HepG2 (cell line): Measurements from ENCODE around the gene SLC15A5. TPM values are rescaled to one million over a fixed set of nuclear protein-coding genes. Genes with fewer than 3 reads are reported as not detected.

Experiments
- ATAC-seq: fragments of 200-7000 bp; cut with Tn5 transposase; 3 replicates; pipeline ENCODE4 v1.9.1; 2020; ENCODE audit warnings: mild to moderate bottlenecking, moderate library complexity
- BruUV-seq: library from RNA; stranded (reverse); fragments of 400-500 nt; replicated peaks from 2 replicates; lab custom pipeline; 2021; lab: Mats Ljungman, UMichigan
- CTCF ChIA-PET: fragments of 300-600 bp; formaldehyde crosslinking; extraction: SDS; loops from one replicate; lab custom pipeline; 2021; ENCODE audit warnings: low total read pairs, inconsistent platforms, low intra/inter-chr PET ratio; lab: Yijun Ruan, JAX
- POLR2A ChIA-PET: fragments of 350-600 bp; sonication (Branson Sonifier 250); formaldehyde crosslinking; loops from one replicate; lab custom pipeline; 2020; ENCODE audit warnings: antibody characterized with exemption, inconsistent platforms; lab: Yijun Ruan, JAX
- DNase-seq: peaks from one replicate; pipeline ENCODE4 v3.0.0-alpha.2; 2015; ENCODE audit warnings: low spot score
- FAIRE-seq: peaks from 3 replicates; lab custom pipeline; 2011; peaks lifted over from hg19 to GRCh38; lab: Jason Lieb, UNC
- H2AFZ ChIP-seq: one replicate; pipeline ENCODE4 v1.6.1; 2011; ENCODE audit warnings: low read length, inconsistent platforms
- H3K27ac ChIP-seq: fragments of 300-600 bp; 3 replicates; pipeline ENCODE4 v1.8.0; 2011; ENCODE audit warnings: mixed run types, mild to moderate bottlenecking, mixed read lengths, low read length, inconsistent platforms; ENCODE audit not compliant: insufficient read depth; ENCODE audit errors: extremely low read length
- H3K27me3 ChIP-seq, 2 experiments: fragments of 200-600 bp in 1 of 2; 2 replicates in 1 of 2; 3 replicates in 1 of 2; pipeline versions ENCODE4 v1.6.0 to v1.8.0; 2011; ENCODE audit warnings: low read length in 2 of 2, mild to moderate bottlenecking in 2 of 2, moderate library complexity in 2 of 2, inconsistent platforms in 1 of 2; ENCODE audit not compliant: insufficient read depth in 2 of 2, control insufficient read depth in 1 of 2
- H3K36me3 ChIP-seq, 2 experiments: fragments of 200-600 bp in 1 of 2; replicated peaks in 1 of 2; 2 replicates in 1 of 2; 3 replicates in 1 of 2; pipeline versions ENCODE4 v1.5.1 to v1.8.0; 2011; ENCODE audit warnings: low read length in 2 of 2, inconsistent platforms in 1 of 2; ENCODE audit not compliant: insufficient read depth in 2 of 2, control insufficient read depth in 1 of 2
- H3K4me1 ChIP-seq: 2 replicates; pipeline ENCODE4 v1.5.1; 2012; ENCODE audit warnings: low read length, inconsistent platforms; ENCODE audit not compliant: insufficient read depth
- H3K4me2 ChIP-seq: 2 replicates; pipeline ENCODE4 v1.6.0; 2011; ENCODE audit warnings: low read depth, low read length, inconsistent platforms
- H3K4me3 ChIP-seq, 3 experiments: fragments of 200-600 bp in 1 of 3; sonication (generic), shearing (Covaris generic) in 1 of 3; replicated peaks in 1 of 3; 2 replicates each; pipeline ENCODE4 v1.5.1; 2011 to 2016; ENCODE audit warnings: low read length in 3 of 3, inconsistent platforms in 2 of 3, low read depth in 2 of 3, mild to moderate bottlenecking in 2 of 3, control low read depth in 1 of 3, mixed read lengths in 1 of 3; ENCODE audit not compliant: insufficient read depth in 1 of 3
- H3K79me2 ChIP-seq: one replicate; pipeline ENCODE4 v1.6.1; 2011; ENCODE audit warnings: low read length, inconsistent platforms; ENCODE audit not compliant: insufficient read depth
- H3K9ac ChIP-seq: 2 replicates; pipeline ENCODE4 v1.6.0; 2011; ENCODE audit warnings: mild to moderate bottlenecking, low read depth, low read length, inconsistent platforms; ENCODE audit not compliant: insufficient read depth
- H3K9me3 ChIP-seq: 2 replicates; pipeline ENCODE4 v1.5.1; 2012; ENCODE audit warnings: mild to moderate bottlenecking, low read length
- H4K20me1 ChIP-seq: 2 replicates; pipeline ENCODE4 v1.6.0; 2011; ENCODE audit warnings: inconsistent platforms, mild to moderate bottlenecking, low read length, moderate library complexity; ENCODE audit not compliant: insufficient read depth
- ATAD3A ChIP-seq: sonication (generic); formaldehyde crosslinking; IDR thresholded peaks from 2 replicates; pipeline ENCODE4 v1.4.0; 2020; ENCODE audit warnings: missing genetic modification reagents
- HMG20B ChIP-seq: conservative IDR thresholded peaks from 2 replicates; pipeline ENCODE4 v1.6.1; 2016; ENCODE audit warnings: missing genetic modification reagents, missing compliant biosample characterization
- KAT2B ChIP-seq: fragments of 150-350 bp; IDR thresholded peaks from 2 replicates; pipeline ENCODE4 v1.6.1; 2014; ENCODE audit warnings: low read depth, low read length, borderline replicate concordance
- KDM2A ChIP-seq: sonication (generic); formaldehyde crosslinking; IDR thresholded peaks from 2 replicates; pipeline ENCODE4 v1.4.0; 2020; ENCODE audit warnings: low read depth, missing genetic modification reagents, borderline replicate concordance
- KLF16 ChIP-seq, 2 experiments: sonication (generic) in 1 of 2; formaldehyde crosslinking in 1 of 2; IDR thresholded peaks; 2 replicates each; pipeline versions ENCODE4 v1.6.1 to v1.8.0; 2016 to 2023; ENCODE audit warnings: missing genetic modification reagents in 2 of 2, missing compliant biosample characterization in 1 of 2
- PHF5A ChIP-seq: IDR thresholded peaks from one replicate; pipeline ENCODE4 v1.6.1; 2018; ENCODE audit warnings: low read depth, missing genetic modification reagents; ENCODE audit not compliant: unreplicated experiment
- PHF8 ChIP-seq: sonication (generic); formaldehyde crosslinking; IDR thresholded peaks from 2 replicates; pipeline ENCODE4 v1.5.0; 2020; ENCODE audit warnings: missing genetic modification reagents
- PRDM10 ChIP-seq: sonication (generic); formaldehyde crosslinking; IDR thresholded peaks from 2 replicates; pipeline ENCODE4 v1.4.0; 2020; ENCODE audit warnings: low read depth, missing genetic modification reagents
- THAP8 ChIP-seq: sonication (generic); formaldehyde crosslinking; IDR thresholded peaks from 2 replicates; pipeline ENCODE4 v1.5.1; 2020; ENCODE audit warnings: missing genetic modification reagents, mild to moderate bottlenecking, borderline replicate concordance
- ZBTB21 ChIP-seq: sonication (generic); formaldehyde crosslinking; IDR thresholded peaks from 2 replicates; pipeline ENCODE4 v1.4.0; 2020; ENCODE audit warnings: missing genetic modification reagents
- ZBTB8A ChIP-seq: sonication (generic); formaldehyde crosslinking; IDR thresholded peaks from 2 replicates; pipeline ENCODE4 v1.4.0; 2020; ENCODE audit warnings: mild to moderate bottlenecking, low read depth, missing genetic modification reagents, borderline replicate concordance
- ZNF230 ChIP-seq: sonication (generic); formaldehyde crosslinking; IDR thresholded peaks from 2 replicates; pipeline ENCODE4 v1.4.0; 2020; ENCODE audit warnings: mild to moderate bottlenecking, missing genetic modification reagents
- ZNF296 ChIP-seq: sonication (generic); formaldehyde crosslinking; conservative IDR thresholded peaks from 2 replicates; pipeline ENCODE4 v1.5.0; 2020; ENCODE audit warnings: mild to moderate bottlenecking, missing genetic modification reagents
- WGBS: methylation state at CpG from one replicate; pipeline ENCODE4 v1.1.6; 2017; ENCODE audit warnings: low lambda C conversion rate; 5-methylcytosine and 5-hydroxymethylcytosine counted together
- in situ Hi-C: cut with HindIII; loops from 2 replicates; pipeline ENCODE4 v1.10.0; 2017; ENCODE audit warnings: low pct_unique_long_range_greater_than_20kb; ENCODE audit not compliant: extremely low pct_ligation_motif_present
- intact Hi-C: fragments of 100-400 bp; cut with micrococcal nuclease; formaldehyde crosslinking; loops from one replicate; pipeline ENCODE4 v1.10.0; 2022; ENCODE audit not compliant: unreplicated experiment
- polyA plus RNA-seq, 8 experiments: library from polyadenylated mRNA; depleted of rRNA in 3 of 8; stranded (reverse) in 7 of 8; unstranded in 1 of 8; fragments of >200 nt; fragmentation: Illumina TruSeq in 4 of 8; extraction: Trizol in 4 of 8; gene quantifications; 2 replicates each; pipeline versions ENCODE4 v1.2.1 to v1.2.3, GENCODE V29; 2011 to 2016; ENCODE audit warnings: low read depth in 4 of 8, missing spikeins in 1 of 8, mixed read lengths in 1 of 8; ENCODE audit not compliant: insufficient read depth in 1 of 8
- total RNA-seq, 5 experiments: library from RNA; depleted of rRNA; stranded (reverse); fragments of >200 nt; fragmentation: Illumina TruSeq; extraction: Trizol; gene quantifications; 2 replicates each; pipeline ENCODE4 v1.2.3, GENCODE V29; 2016; ENCODE audit warnings: low read depth in 1 of 5

The SLC15A5 gene
- total and polyA plus RNA-seq, 2 of the 13 experiments (the other 11 are each of a cell fraction or from before 2014, with no cell fraction given) = not detected

- CTCF ChIA-PET = interaction anchor here (1.4 kb wide), 1 partner anchor 196 kb away, joined by 3 read pairs; no protein-coding TSS in a partner anchor
- Histone ChIP-seq H3K27ac (no peak overlapping the region), H3K4me2 (no peak overlapping the region), H3K4me3 (no peak overlapping the region), H3K36me3 (no peaks in the 10 kb centered on the region), H3K9me3 (no peaks in the 10 kb centered on the region), H3K9ac (no peak overlapping the region), H3K79me2 (no peaks in the 10 kb centered on the region), H2AFZ (no peak overlapping the region), H3K27me3 (peaks cover 0 to 3% of the 10 kb centered on the region in 2 experiments; a peak in 1 of 5 replicates), H3K4me1 (no peaks in the 10 kb centered on the region), H4K20me1 (no peaks in the 10 kb centered on the region)
- TF ChIP-seq ZBTB8A (CRISPR knock-in tag) (no peak), ZBTB21 (CRISPR knock-in tag) (no peak), ZNF230 (CRISPR knock-in tag) (no peak), PHF5A (CRISPR knock-in tag) (no peak), KLF16 (CRISPR knock-in tag; IDR thresholded peaks at IDR 0.05) (no peak), PRDM10 (CRISPR knock-in tag) (no peak), ZNF296 (CRISPR knock-in tag) (no peak), HMG20B (no peak), KDM2A (CRISPR knock-in tag) (no peak), KAT2B (no peak), THAP8 (CRISPR knock-in tag) (no peak), PHF8 (CRISPR knock-in tag) (no peak), ATAD3A (CRISPR knock-in tag) (no peak)
- intact Hi-C loops = no loop called here
- no TSS peak for BruUV-seq
- ATAC-seq = no peak
- in situ Hi-C loops = no loop called here
- DNase-seq = no peak
- WGBS = 8% methylated on average over 4 of the region's 4 CpGs
- FAIRE-seq = no peak
- POLR2A ChIA-PET = no interaction called here
Observed at GRCh38 chr12:16163146-16163545, 114.3 kb downstream of the SLC15A5 start.
